Measurements from ENCODE around the gene B4GALT7. TPM values are rescaled to one million over a fixed set of nuclear protein-coding genes. Genes with fewer than 3 reads are reported as not detected.

Gene B4GALT7
- total RNA-seq, 6 donors from 2014 or later: 17.2 to 30.4 (median 23.0) TPM

DNA sequence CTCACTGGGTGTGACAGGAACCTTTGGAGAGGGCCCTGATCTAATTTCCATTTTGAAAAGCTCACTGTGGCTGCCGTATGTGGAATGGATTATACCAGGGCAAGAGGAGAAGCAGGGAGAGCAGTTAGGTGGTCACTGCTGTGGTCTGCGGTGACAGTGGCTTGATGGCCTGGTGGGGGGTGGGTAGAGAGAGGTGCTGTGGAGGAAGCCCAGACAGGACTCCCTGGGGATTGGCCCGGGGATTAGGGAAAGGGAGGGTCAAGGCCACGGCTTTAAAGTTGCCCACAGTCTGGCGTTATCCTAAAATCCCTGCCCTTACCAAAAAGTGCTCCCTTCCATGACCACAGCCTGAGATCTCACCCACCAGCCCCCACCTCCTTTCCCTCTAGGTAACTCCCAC is 4.7 kb downstream of the B4GALT7 start:
- no peak overlapping the region for H3K4me3 ChIP-seq
- no peaks in the 10 kb centered on the region for H3K27me3 ChIP-seq
- peaks cover 0 to 19% (median 5%) of the 10 kb centered on the region in 4 donors for H3K36me3 ChIP-seq

DNA sequence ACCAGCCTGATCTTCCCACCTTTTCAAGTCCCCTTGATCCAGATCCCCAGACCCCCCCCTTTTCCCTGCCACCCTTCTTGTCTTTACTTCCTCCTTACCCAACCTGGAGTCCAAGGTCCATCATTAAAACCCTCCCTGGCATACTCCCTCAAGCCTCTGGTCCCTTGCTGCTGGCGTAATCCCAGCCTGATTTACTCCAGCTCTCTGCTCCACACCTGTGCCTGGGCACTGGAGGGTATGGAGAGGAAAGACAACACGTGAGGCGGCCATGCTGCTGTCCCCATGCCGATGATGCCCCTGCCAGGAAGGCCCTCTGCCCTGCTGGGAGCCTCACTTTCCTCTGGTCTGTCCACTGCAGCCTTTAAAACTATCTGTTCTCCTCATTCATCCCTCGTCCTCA is 5.1 kb downstream of the B4GALT7 start:
- no peak overlapping the region for H3K4me3 ChIP-seq
- peaks cover 13 to 18% (median 15%) of the 10 kb centered on the region in 4 donors for H3K4me1 ChIP-seq
- H3K36me3 ChIP-seq: peaks cover 0 to 20% (median 6%) of the 10 kb centered on the region in 4 donors
- H3K27ac ChIP-seq: no peak overlapping the region
- no peaks in the 10 kb centered on the region for H3K9me3 ChIP-seq
- no peaks in the 10 kb centered on the region for H3K27me3 ChIP-seq
- ATAC-seq (ENCODE audit: low FRiP score in 2 of 2) (no peak), DNase-seq (no peak)
- no peak for TF ChIP-seq POLR2A (IDR thresholded peaks at IDR 0.05)
- no peak for TF ChIP-seq EP300 (IDR thresholded peaks at IDR 0.05)
- TF ChIP-seq, protein P1, sequence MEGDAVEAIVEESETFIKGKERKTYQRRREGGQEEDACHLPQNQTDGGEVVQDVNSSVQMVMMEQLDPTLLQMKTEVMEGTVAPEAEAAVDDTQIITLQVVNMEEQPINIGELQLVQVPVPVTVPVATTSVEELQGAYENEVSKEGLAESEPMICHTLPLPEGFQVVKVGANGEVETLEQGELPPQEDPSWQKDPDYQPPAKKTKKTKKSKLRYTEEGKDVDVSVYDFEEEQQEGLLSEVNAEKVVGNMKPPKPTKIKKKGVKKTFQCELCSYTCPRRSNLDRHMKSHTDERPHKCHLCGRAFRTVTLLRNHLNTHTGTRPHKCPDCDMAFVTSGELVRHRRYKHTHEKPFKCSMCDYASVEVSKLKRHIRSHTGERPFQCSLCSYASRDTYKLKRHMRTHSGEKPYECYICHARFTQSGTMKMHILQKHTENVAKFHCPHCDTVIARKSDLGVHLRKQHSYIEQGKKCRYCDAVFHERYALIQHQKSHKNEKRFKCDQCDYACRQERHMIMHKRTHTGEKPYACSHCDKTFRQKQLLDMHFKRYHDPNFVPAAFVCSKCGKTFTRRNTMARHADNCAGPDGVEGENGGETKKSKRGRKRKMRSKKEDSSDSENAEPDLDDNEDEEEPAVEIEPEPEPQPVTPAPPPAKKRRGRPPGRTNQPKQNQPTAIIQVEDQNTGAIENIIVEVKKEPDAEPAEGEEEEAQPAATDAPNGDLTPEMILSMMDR (IDR thresholded peaks at IDR 0.05): no peak
- TF ChIP-seq POLR2AphosphoS5 (IDR thresholded peaks at IDR 0.05): no peak
- 92 to 97% methylated on average over 5 of the region's 5 CpGs for WGBS, 2 donors

More for the DNA sequence above, 4.7 kb downstream of the B4GALT7 start:
- Histone ChIP-seq H3K4me1 (peaks cover 13 to 18% (median 15%) of the 10 kb centered on the region in 4 donors), H3K9me3 (no peaks in the 10 kb centered on the region), H3K27ac (no peak overlapping the region)
- no peak for TF ChIP-seq EP300 (IDR thresholded peaks at IDR 0.05)
- no peak for TF ChIP-seq POLR2A (IDR thresholded peaks at IDR 0.05)
- no peak for TF ChIP-seq POLR2AphosphoS5 (IDR thresholded peaks at IDR 0.05)
- TF ChIP-seq, protein P1 (IDR thresholded peaks at IDR 0.05): no peak
- ATAC-seq (ENCODE audit: low FRiP score in 2 of 2) (no peak), DNase-seq (no peak)
- WGBS, 2 donors: 85 to 86% methylated on average over 5 of the region's 5 CpGs

DNA sequence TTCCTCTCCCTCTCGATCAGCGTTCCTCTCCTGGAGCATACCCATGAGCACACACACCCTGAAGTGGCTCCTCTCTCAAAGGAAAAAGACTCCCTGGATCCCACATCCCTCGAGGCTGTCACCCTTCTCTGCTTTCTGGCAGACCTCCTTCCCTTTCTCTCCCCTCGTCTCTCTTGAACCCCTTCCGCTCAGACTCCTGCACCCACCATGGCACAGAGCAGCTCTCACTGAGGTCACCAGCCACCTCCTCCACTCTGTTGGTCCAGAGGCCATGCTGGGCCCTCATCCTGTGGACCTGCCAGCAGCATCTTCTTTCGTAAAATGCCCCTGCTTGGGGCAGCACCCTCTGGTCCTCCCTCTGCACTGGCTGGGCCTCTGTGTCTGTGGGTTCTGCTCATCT is 5.7 kb downstream of the B4GALT7 start:
- H3K36me3 ChIP-seq: peaks cover 0 to 20% (median 6%) of the 10 kb centered on the region in 4 donors
- TF ChIP-seq POLR2A (IDR thresholded peaks at IDR 0.05) (no peak), POLR2AphosphoS5 (IDR thresholded peaks at IDR 0.05) (no peak), EP300 (IDR thresholded peaks at IDR 0.05) (no peak)
- TF ChIP-seq, protein P1 (IDR thresholded peaks at IDR 0.05): no peak
- ATAC-seq (ENCODE audit: low FRiP score in 2 of 2) (no peak), DNase-seq (no peak)
- H3K27me3 ChIP-seq: no peaks in the 10 kb centered on the region
- peaks cover 11 to 16% (median 13%) of the 10 kb centered on the region in 4 donors for H3K4me1 ChIP-seq
- H3K9me3 ChIP-seq: no peaks in the 10 kb centered on the region
- no peak overlapping the region for H3K27ac ChIP-seq
- no peak overlapping the region for H3K4me3 ChIP-seq
- 81 to 82% methylated on average over 5 to 6 of the region's 6 CpGs for WGBS, 2 donors

DNA sequence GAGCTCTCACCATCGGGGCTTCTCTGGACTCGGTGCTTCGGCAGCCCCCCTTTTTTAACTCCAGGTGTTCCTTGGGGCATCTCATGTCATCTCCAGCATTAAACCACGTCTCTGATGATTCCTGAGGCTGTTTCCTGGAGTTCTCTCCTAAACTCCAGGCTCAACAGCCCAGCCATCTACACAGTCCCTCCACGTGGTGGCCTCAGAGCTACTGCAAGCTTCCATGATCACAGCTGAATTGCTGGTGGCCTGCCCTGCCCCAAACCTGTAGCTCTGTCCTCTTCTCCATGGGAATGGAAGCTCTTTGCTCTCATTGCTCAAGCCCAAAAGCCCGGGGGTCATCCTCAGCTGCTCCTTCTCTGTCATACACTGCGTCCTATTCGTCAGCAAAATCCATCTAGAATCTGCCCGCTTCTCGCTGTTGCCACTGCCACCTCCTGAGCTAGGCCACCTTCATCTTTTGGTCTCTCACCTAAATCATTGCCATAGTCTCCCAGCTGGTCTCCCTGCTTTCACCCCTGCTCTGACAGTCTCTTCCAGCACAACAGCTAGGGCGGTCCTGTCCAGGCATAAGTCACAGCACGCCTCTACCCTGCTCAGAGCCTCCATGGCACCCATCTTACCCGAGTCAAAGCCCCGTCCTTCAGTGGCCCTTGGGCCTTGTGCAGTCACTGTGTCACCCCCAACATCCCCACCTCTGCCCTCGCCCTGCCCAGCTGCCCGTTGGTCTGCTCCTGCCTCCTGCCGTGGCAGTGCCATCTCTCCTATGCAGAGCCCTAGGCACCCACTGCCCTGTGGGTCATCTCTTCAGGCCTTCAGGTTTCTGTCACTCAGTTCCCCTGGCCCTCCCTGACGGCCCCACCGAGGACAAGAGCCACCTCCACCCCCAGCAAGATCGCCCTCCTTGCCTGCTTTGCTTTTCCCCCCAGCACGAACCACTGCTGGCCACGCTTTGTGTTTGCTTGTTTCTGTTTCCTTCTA is 6.4 kb downstream of the B4GALT7 start:
- Histone ChIP-seq H3K4me1 (peaks cover 5 to 9% (median 6%) of the 10 kb centered on the region in 4 donors), H3K27me3 (no peaks in the 10 kb centered on the region), H3K9me3 (no peaks in the 10 kb centered on the region), H3K36me3 (peaks cover 0 to 20% (median 6%) of the 10 kb centered on the region in 4 donors), H3K4me3 (no peak overlapping the region), H3K27ac (no peak overlapping the region)
- 89 to 92% methylated on average over 19 to 22 of the region's 22 CpGs for WGBS, 2 donors
- DNase-seq (no peak), ATAC-seq (ENCODE audit: low FRiP score in 2 of 2) (no peak)
- TF ChIP-seq POLR2A (IDR thresholded peaks at IDR 0.05) (no peak), EP300 (IDR thresholded peaks at IDR 0.05) (no peak), POLR2AphosphoS5 (IDR thresholded peaks at IDR 0.05) (no peak)
- TF ChIP-seq, protein P1 (IDR thresholded peaks at IDR 0.05): no peak
